H1 (cell line): ENCODE results near the gene CWC25. TPM values are rescaled to one million over a fixed set of nuclear protein-coding genes. Genes with fewer than 3 reads are reported as not detected.
A peak's percentile ranks its signal among the peaks of the same experiment; 100 is the strongest.

ENCODE experiments used
- ASH2L ChIP-seq: fragments of 200-600, 300-600 bp; sonication (generic); IDR thresholded peaks from one replicate; pipeline ENCODE4 v1.7.1; 2017; ENCODE audit warnings: low read length
- BACH1 ChIP-seq: IDR thresholded peaks from 2 replicates; pipeline ENCODE4 v1.6.1; 2012; ENCODE audit warnings: low read length, improper control_type of control experiment
- CEBPB ChIP-seq: IDR thresholded peaks from 2 replicates; pipeline ENCODE4 v1.6.1; 2012; ENCODE audit warnings: low read depth, low read length
- EGR1 ChIP-seq: IDR thresholded peaks from 2 replicates; pipeline ENCODE4 v1.6.1; 2011; ENCODE audit warnings: low read depth, low read length, borderline replicate concordance
- EP300 ChIP-seq, 2 experiments: IDR thresholded peaks; 1 replicate in 1 of 2; 2 replicates in 1 of 2; pipeline ENCODE4 v1.6.1; 2011 to 2012; ENCODE audit warnings: low read depth in 2 of 2, low read length in 2 of 2, mild to moderate bottlenecking in 2 of 2, borderline replicate concordance in 1 of 2, inconsistent platforms in 1 of 2, moderate library complexity in 1 of 2
- EZH2 ChIP-seq: fragments of 200-600 bp; sonication (generic); IDR thresholded peaks from 2 replicates; pipeline ENCODE4 v1.7.1; 2012; ENCODE audit warnings: low read depth, mild to moderate bottlenecking, moderate library complexity, low read length, inconsistent platforms; ENCODE audit not compliant: severe bottlenecking
- FOSL1 ChIP-seq: IDR thresholded peaks from 2 replicates; pipeline ENCODE4 v1.6.1; 2011; ENCODE audit warnings: mild to moderate bottlenecking, low read depth, low read length, moderate library complexity; ENCODE audit not compliant: insufficient read depth
- GTF2F1 ChIP-seq: IDR thresholded peaks from 2 replicates; pipeline ENCODE4 v1.6.1; 2012; ENCODE audit warnings: low read depth, low read length, improper control_type of control experiment, borderline replicate concordance
- HDAC2 ChIP-seq, 2 experiments: fragments of 300-600 bp in 1 of 2; sonication (generic) in 1 of 2; IDR thresholded peaks; 2 replicates each; pipeline ENCODE4 v1.6.1; 2011 to 2012; ENCODE audit warnings: low read depth in 2 of 2, low read length in 2 of 2, mild to moderate bottlenecking in 2 of 2, moderate library complexity in 2 of 2, borderline replicate concordance in 1 of 2, inconsistent platforms in 1 of 2
- JUND ChIP-seq: IDR thresholded peaks from 2 replicates; pipeline ENCODE4 v1.6.1; 2011; ENCODE audit warnings: mild to moderate bottlenecking, improper control_type of control experiment, low read length
- MAFK ChIP-seq: IDR thresholded peaks from 2 replicates; pipeline ENCODE4 v1.6.1; 2012; ENCODE audit warnings: low read depth, mild to moderate bottlenecking, improper control_type of control experiment, low read length
- NRF1 ChIP-seq: IDR thresholded peaks from 2 replicates; pipeline ENCODE4 v1.6.1; 2011; ENCODE audit warnings: mild to moderate bottlenecking, low read depth, low read length, improper control_type of control experiment
- PHF8 ChIP-seq: fragments of 200-600 bp; sonication (generic); conservative IDR thresholded peaks from 2 replicates; pipeline ENCODE4 v1.7.1; 2012; ENCODE audit warnings: low read depth, mild to moderate bottlenecking, inconsistent platforms, low read length, moderate library complexity
- POLR2A ChIP-seq, 2 experiments: IDR thresholded peaks; 1 replicate in 1 of 2; 2 replicates in 1 of 2; pipeline ENCODE4 v1.6.1; 2011; ENCODE audit warnings: low read depth in 2 of 2, low read length in 2 of 2, mild to moderate bottlenecking in 2 of 2; ENCODE audit errors: control extremely low read depth in 1 of 2
- POLR2AphosphoS5 ChIP-seq: IDR thresholded peaks from 2 replicates; pipeline ENCODE4 v1.6.1; 2011; ENCODE audit warnings: low read depth, low read length
- RBBP5 ChIP-seq: IDR thresholded peaks from 2 replicates; pipeline ENCODE4 v1.7.1; 2012; ENCODE audit warnings: low read depth, mild to moderate bottlenecking, inconsistent platforms, low read length, moderate library complexity, borderline replicate concordance
- RNF2 ChIP-seq: fragments of 200-900, 300-1000 bp; sonication (generic); IDR thresholded peaks from 2 replicates; pipeline ENCODE4 v1.7.1; 2016; ENCODE audit warnings: borderline replicate concordance, low read depth, mild to moderate bottlenecking, antibody characterized with exemption, low read length; ENCODE audit not compliant: poor library complexity, severe bottlenecking; ENCODE audit errors: missing control alignments
- SIN3A ChIP-seq, 2 experiments: IDR thresholded peaks in 1 of 2; conservative IDR thresholded peaks in 1 of 2; 2 replicates each; pipeline ENCODE4 v1.6.1; 2011 to 2012; ENCODE audit warnings: low read length in 2 of 2, improper control_type of control experiment in 1 of 2, low read depth in 1 of 2, mild to moderate bottlenecking in 1 of 2
- USF2 ChIP-seq: IDR thresholded peaks from 2 replicates; pipeline ENCODE4 v1.6.1; 2011; ENCODE audit warnings: low read length, improper control_type of control experiment
- polyA plus RNA-seq, 7 experiments: library from polyadenylated mRNA; depleted of rRNA in 3 of 7; stranded (reverse) in 5 of 7; unstranded in 2 of 7; fragments of >200 nt in 5 of 7; fragments of 200-250 nt in 2 of 7; gene quantifications; 1 replicate in 5 of 7; 2 replicates in 1 of 7; 4 replicates in 1 of 7; pipeline versions ENCODE4 v1.2.1 to v1.2.3, GENCODE V29; 2011 to 2013; ENCODE audit warnings: missing spikeins in 2 of 7, mixed read lengths in 2 of 7
- total RNA-seq: library from RNA; stranded (reverse); fragmentation: NEBNext Ultra II Directional; extraction: Animal tissue kit (Norgen Biotek cat#: 25700); gene quantifications from 2 replicates; pipeline ENCODE4 v1.2.1, GENCODE V29; 2021
- TF ChIP-seq, protein P1 (sequence below): IDR thresholded peaks from 2 replicates; pipeline ENCODE4 v1.6.1; 2012; ENCODE audit warnings: inconsistent platforms

The CWC25 gene
- total and polyA plus RNA-seq, 2 of the 8 experiments (the other 6 are each of a cell fraction or from before 2014, with no cell fraction given), result 11.1 to 13.1 TPM

GRCh38 chr17:38752308-38753070 is 72.6 kb downstream of the CWC25 start, which contains the start of gene PSMB3 (continued):
- no peak for TF ChIP-seq MAFK
- TF ChIP-seq ASH2L, result peak; percentile 99
- 0 out of 2 replicates have a peak, but pooled peaks have one; percentile 51 for TF ChIP-seq FOSL1
- TF ChIP-seq RNF2, result no peak
- TF ChIP-seq SIN3A (conservative IDR thresholded peaks at IDR 0.05 in 1 of 2, IDR thresholded peaks at IDR 0.05 in 1 of 2; ENCODE audit: low read depth in 1 of 2, low read length in 2 of 2), result peak; percentile 28 to 97; a peak in 3 of 4 replicates
- TF ChIP-seq EGR1, result 0 out of 2 replicates have a peak, but pooled peaks have one; percentile 39
- no peak for TF ChIP-seq EZH2
- TF ChIP-seq USF2, result peak; percentile 59
- peak; percentile 35; the same call in 1 of the 2 replicates for TF ChIP-seq RBBP5
- TF ChIP-seq NRF1, result peak; percentile 41; the same call in 1 of the 2 replicates
- TF ChIP-seq HDAC2 (IDR thresholded peaks at IDR 0.05; ENCODE audit: borderline replicate concordance in 1 of 2, low read depth in 2 of 2, low read length in 2 of 2), result peak; percentile 38 to 46; a peak in 2 of 4 replicates
- peak; percentile 51; the same call in 1 of the 2 replicates for TF ChIP-seq GTF2F1
- peak; percentile 82 for TF ChIP-seq BACH1
- TF ChIP-seq, protein P1, sequence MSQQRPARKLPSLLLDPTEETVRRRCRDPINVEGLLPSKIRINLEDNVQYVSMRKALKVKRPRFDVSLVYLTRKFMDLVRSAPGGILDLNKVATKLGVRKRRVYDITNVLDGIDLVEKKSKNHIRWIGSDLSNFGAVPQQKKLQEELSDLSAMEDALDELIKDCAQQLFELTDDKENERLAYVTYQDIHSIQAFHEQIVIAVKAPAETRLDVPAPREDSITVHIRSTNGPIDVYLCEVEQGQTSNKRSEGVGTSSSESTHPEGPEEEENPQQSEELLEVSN, result peak; percentile 51; the same call in 1 of the 2 replicates
- TF ChIP-seq EP300 (IDR thresholded peaks at IDR 0.05; ENCODE audit: borderline replicate concordance in 1 of 2, low read depth in 2 of 2, low read length in 2 of 2), result no peak
- peak; percentile 45; the same call in 1 of the 2 replicates for TF ChIP-seq POLR2AphosphoS5
- peak; percentile 84 for TF ChIP-seq CEBPB
- TF ChIP-seq POLR2A (IDR thresholded peaks at IDR 0.05; ENCODE audit: control extremely low read depth in 1 of 2, low read depth in 2 of 2, low read length in 2 of 2), result peak in 1 of 2 experiments; percentile 75; a peak in 1 of 3 replicates
- TF ChIP-seq PHF8, result peak; percentile 65
- TF ChIP-seq JUND, result peak; percentile 17; the same call in 1 of the 2 replicates
